ENCODE data around the gene IRGC. TPM values are rescaled to one million over a fixed set of nuclear protein-coding genes. Genes with fewer than 3 reads are reported as not detected.

IRGC gene
- polyA plus RNA-seq, 1 donor from 2014 or later, result 0.51 TPM

DNA sequence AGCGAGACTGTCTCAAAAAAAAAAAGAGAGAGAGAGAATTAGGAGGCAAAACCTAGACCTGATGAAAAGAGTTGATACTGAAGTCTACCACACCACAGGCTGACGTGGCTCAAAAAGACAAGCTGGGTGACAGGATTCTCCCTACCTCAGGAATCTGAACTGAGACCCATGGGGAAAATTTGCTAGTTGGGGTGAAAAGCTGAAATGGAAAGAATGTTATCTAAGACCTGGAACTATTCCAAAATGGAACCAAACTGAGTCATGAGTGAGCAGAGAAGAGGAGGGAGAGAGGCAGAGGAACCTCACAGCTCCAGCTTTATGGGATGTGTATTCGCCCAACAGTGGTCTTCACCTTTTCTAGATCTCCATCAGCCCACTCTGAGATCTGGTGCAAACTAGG, 27.2 kb downstream of the IRGC start:
- no peak overlapping the region for H3K4me2 ChIP-seq (ENCODE audit: low read length)
- H3K9me2 ChIP-seq (ENCODE audit: insufficient read depth, low read length), result no peaks in the 10 kb centered on the region
- TF ChIP-seq, protein P1, sequence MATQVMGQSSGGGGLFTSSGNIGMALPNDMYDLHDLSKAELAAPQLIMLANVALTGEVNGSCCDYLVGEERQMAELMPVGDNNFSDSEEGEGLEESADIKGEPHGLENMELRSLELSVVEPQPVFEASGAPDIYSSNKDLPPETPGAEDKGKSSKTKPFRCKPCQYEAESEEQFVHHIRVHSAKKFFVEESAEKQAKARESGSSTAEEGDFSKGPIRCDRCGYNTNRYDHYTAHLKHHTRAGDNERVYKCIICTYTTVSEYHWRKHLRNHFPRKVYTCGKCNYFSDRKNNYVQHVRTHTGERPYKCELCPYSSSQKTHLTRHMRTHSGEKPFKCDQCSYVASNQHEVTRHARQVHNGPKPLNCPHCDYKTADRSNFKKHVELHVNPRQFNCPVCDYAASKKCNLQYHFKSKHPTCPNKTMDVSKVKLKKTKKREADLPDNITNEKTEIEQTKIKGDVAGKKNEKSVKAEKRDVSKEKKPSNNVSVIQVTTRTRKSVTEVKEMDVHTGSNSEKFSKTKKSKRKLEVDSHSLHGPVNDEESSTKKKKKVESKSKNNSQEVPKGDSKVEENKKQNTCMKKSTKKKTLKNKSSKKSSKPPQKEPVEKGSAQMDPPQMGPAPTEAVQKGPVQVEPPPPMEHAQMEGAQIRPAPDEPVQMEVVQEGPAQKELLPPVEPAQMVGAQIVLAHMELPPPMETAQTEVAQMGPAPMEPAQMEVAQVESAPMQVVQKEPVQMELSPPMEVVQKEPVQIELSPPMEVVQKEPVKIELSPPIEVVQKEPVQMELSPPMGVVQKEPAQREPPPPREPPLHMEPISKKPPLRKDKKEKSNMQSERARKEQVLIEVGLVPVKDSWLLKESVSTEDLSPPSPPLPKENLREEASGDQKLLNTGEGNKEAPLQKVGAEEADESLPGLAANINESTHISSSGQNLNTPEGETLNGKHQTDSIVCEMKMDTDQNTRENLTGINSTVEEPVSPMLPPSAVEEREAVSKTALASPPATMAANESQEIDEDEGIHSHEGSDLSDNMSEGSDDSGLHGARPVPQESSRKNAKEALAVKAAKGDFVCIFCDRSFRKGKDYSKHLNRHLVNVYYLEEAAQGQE (IDR thresholded peaks at IDR 0.05; ENCODE audit: borderline replicate concordance), result no peak
- TF ChIP-seq RAD21 (conservative IDR thresholded peaks at IDR 0.05) (no peak), EZH2 (IDR thresholded peaks at IDR 0.05; ENCODE audit: borderline replicate concordance, insufficient read depth, low read length, poor library complexity, severe bottlenecking) (no peak), EP300 (conservative IDR thresholded peaks at IDR 0.05; ENCODE audit: poor library complexity, severe bottlenecking) (no peak), CTCF (IDR thresholded peaks at IDR 0.05; ENCODE audit: poor library complexity, severe bottlenecking) (no peak), SMC3 (conservative IDR thresholded peaks at IDR 0.05; ENCODE audit: poor library complexity) (no peak), TAF1 (IDR thresholded peaks at IDR 0.05; ENCODE audit: low read depth) (no peak), POLR2AphosphoS5 (IDR thresholded peaks at IDR 0.05) (no peak), MXI1 (conservative IDR thresholded peaks at IDR 0.05; ENCODE audit: poor library complexity, severe bottlenecking) (no peak)
- no peaks in the 10 kb centered on the region for H3K79me2 ChIP-seq (replicated peaks; ENCODE audit: insufficient read depth, low read length)
- no peak overlapping the region for H3K27ac ChIP-seq (ENCODE audit: low read length)
- no peaks in the 10 kb centered on the region for H3K9me3 ChIP-seq (ENCODE audit: low read length)
- H2AFZ ChIP-seq (ENCODE audit: low read depth, low read length), result no peak overlapping the region
- no peak overlapping the region for H3K4me3 ChIP-seq (ENCODE audit: low read length)
- no peaks in the 10 kb centered on the region for H4K20me1 ChIP-seq (ENCODE audit: insufficient read depth)
- no peaks in the 10 kb centered on the region for H3F3A ChIP-seq (ENCODE audit: insufficient read depth, low read length, poor library complexity, severe bottlenecking)
- H3K36me3 ChIP-seq (ENCODE audit: insufficient read depth, low read length), result no peaks in the 10 kb centered on the region
- no peaks in the 10 kb centered on the region for H3K27me3 ChIP-seq (ENCODE audit: insufficient read depth, low read depth, low read length)
- H3K9ac ChIP-seq (ENCODE audit: low read length), result no peak overlapping the region

GRCh38 chr19:43747557-43748204, 31.8 kb downstream of the IRGC start:
- Histone ChIP-seq H3K27ac (ENCODE audit: low read length) (no peak overlapping the region), H2AFZ (ENCODE audit: low read depth, low read length) (no peak overlapping the region), H3K27me3 (ENCODE audit: insufficient read depth, low read depth, low read length) (no peaks in the 10 kb centered on the region), H3K9me3 (ENCODE audit: low read length) (no peaks in the 10 kb centered on the region), H3F3A (ENCODE audit: insufficient read depth, low read length, poor library complexity, severe bottlenecking) (no peaks in the 10 kb centered on the region), H3K9ac (ENCODE audit: low read length) (no peak overlapping the region), H3K9me2 (ENCODE audit: insufficient read depth, low read length) (no peaks in the 10 kb centered on the region), H3K4me2 (ENCODE audit: low read length) (no peak overlapping the region), H3K79me2 (replicated peaks; ENCODE audit: insufficient read depth, low read length) (peaks cover 6% of the 10 kb centered on the region), H4K20me1 (ENCODE audit: insufficient read depth) (no peaks in the 10 kb centered on the region), H3K4me3 (ENCODE audit: low read length) (no peak overlapping the region), H3K36me3 (ENCODE audit: insufficient read depth, low read length) (no peaks in the 10 kb centered on the region)
- TF ChIP-seq EZH2 (IDR thresholded peaks at IDR 0.05; ENCODE audit: borderline replicate concordance, insufficient read depth, low read length, poor library complexity, severe bottlenecking), result no peak
- no peak for TF ChIP-seq SMC3 (conservative IDR thresholded peaks at IDR 0.05; ENCODE audit: poor library complexity)
- TF ChIP-seq POLR2AphosphoS5 (IDR thresholded peaks at IDR 0.05), result no peak
- TF ChIP-seq, protein P1 (IDR thresholded peaks at IDR 0.05; ENCODE audit: borderline replicate concordance), result no peak
- no peak for TF ChIP-seq MXI1 (conservative IDR thresholded peaks at IDR 0.05; ENCODE audit: poor library complexity, severe bottlenecking)
- TF ChIP-seq EP300 (conservative IDR thresholded peaks at IDR 0.05; ENCODE audit: poor library complexity, severe bottlenecking), result no peak
- no peak for TF ChIP-seq RAD21 (conservative IDR thresholded peaks at IDR 0.05)
- no peak for TF ChIP-seq TAF1 (IDR thresholded peaks at IDR 0.05; ENCODE audit: low read depth)
- TF ChIP-seq CTCF (IDR thresholded peaks at IDR 0.05; ENCODE audit: poor library complexity, severe bottlenecking), result no peak
